ENCODE data around the gene IL34.
"Not testable (repeated sequence)": the region's sequence is repeated elsewhere in the genome, so short reads cannot be mapped to it uniquely, and the experiment has no call there.

The IL34 gene

DNA sequence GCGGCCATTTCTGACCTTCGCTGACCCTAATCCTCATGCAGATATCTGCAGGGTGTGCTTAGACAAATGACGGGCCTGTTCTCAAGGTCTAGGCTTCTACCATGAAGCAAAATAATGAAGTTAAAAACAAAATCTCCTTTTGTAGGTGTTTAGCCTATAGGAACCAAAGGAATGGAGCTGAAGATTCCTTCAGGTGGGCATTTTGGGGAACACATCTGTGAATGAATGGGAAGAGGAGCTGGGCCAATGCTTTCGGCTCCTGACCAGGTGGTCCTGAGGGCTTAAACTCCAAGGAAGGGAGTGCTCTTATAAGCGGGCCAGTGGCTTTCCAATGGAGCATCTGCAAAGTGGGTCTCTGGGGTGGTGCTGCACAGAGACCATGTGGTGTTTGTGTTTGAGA, 14.1 kb upstream of the IL34 start:
- no peak for DNase-seq

DNA sequence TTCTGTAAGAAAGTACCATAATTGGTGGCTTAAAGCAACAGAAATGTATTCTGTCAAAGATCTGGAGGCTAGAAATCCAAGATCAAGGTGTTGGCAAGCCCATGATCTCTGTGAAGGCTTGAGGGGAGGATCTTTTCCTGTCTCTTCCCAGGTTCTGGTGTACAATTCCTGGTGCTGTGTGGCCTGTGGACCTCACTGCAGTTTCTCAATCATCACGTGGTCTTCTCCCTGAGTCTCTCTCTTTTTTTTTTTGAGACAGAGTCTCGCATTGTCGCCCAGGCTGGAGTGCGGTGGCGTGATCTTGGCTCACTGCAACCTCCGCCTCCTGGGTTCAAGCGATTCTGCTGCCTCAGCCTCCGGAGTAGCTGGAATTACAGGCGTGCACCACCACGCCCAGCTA, 12.7 kb upstream of the IL34 start:
- not testable (repeated sequence) for DNase-seq

DNA sequence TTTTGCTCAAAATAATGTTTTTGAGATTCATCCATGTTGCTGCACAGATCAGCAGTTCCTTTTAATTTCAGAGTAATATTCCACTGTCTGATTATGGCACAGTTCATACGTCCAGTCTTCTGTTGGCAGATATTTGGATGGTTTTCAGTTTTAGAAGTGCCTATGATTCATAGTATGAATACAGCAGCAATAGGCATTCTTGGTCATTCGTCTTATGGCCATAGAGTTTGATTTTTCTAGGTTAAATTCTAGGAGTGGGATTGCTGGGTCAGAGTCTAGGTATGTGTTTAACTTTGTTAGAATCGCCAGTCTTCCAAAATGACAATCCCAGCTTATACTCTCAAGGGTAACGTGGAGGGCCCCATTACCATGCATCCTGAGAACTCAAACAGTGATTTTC, 11.5 kb upstream of the IL34 start:
- DNase-seq, result no peak

DNA sequence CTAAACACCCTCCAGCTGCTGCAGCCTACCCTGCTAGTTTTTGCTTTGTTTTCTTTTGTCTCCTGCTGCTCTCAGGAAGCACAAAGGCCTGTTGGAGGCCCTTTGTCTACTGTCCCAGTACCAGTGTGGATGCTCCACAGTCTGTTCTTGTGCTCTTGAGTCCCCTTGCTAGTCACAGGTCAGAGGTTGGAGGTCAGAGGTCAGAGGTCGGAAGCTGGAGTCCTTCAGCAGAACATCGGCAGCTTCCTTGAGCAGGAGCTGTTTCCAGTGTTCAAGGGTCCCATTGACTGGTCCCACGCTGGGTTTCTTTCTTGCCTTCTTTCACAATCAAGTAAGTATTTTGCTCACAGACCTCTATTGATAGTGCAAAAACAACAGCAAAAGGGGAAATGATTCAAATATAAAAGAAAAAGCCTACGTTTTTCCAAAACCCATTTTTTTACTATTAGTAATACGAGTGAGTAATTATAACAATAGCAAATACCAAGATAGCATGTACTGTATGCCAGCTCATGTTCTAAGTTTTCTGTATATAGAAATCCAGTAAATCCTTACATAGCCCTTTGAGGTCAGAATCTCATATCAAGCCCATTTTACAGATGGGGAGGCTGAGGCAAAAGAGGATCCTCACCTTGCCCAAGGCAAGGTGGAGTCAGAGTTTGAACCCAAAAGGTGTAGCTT, 10.9 kb upstream of the IL34 start:
- no peak for DNase-seq

DNA sequence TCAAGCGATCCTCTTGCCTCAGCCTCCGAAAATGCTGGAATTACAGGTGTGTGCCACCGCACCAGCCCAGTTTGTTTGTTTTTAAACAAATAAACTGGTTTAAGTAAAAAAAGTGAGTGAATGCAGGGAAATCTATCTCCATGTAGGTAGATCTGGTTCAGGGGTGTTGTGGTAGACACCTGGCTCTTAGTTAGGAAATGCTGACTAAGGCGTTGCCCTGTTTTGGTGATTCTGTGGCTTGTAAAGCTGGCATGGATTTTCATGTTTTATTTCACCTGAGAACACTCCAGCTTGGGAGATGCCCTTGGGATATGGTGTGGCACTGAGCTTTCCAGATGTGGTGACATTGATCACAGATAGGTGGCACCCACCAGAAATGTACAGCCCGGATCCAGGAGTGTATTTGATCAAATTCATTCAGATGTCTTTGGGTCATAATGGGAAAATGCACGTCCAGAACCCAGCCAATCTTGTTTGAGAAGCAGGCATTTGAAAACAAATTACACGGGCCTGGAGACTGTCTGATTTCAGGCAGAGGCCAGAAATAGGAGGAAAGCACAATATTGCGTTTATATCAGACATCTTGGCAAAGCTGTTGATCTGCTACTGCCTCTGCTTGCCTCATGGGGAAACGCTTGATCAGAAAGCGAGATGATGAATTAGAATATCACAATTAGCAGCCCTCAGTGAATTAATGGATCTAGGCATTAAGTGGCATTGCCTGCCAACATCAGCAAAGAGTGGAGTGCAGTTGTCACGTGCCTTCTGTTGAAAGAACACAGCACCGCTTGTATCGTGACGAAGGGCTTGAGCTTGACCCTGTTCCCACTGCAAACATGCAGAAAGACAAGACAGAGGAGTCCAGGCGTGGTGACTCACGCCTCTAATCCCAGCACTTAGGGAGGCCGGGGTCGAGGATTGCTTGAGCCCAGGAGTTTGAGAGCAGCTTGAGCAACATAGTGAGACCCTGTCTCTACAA, 7.3 kb upstream of the IL34 start:
- DNase-seq, result no peak

DNA sequence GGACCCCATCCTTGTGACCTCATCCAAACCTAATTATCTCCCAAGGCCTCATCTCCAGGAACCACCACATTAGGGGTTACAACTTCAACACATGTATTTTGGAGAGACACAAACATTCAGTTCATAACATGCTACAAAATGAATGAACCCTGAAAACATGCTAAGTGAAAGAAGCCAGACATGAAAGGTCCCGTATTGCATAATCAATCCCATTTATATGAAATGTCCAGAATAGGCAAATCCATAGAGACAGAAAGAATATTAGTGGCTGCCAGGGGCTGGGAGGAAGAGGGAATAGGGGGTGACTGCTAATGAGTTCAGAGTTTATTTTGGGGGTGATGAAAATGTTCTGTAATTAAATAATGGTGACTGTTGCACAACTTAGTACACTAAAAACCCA, 3.7 kb upstream of the IL34 start:
- no peak for DNase-seq

DNA sequence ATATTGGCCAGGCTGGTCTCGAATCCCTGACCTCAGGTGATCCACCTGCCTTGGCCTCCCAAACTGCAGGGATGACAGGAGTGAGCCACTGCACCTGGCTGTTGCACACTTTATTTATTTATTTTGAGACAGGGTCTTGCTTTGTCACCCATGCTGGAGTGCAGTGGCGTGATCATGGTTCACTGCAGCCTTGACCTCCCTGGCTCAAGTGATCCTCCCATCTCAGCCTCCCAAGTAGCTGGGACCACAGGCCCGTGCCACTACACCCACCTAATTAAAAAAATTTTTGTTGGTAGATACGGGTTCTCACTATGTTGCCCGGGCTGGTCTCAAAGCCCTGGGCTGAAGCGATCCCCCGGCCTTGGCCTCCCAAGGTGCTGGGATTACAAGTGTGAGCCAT, 3.1 kb upstream of the IL34 start:
- not testable (repeated sequence) for DNase-seq

DNA sequence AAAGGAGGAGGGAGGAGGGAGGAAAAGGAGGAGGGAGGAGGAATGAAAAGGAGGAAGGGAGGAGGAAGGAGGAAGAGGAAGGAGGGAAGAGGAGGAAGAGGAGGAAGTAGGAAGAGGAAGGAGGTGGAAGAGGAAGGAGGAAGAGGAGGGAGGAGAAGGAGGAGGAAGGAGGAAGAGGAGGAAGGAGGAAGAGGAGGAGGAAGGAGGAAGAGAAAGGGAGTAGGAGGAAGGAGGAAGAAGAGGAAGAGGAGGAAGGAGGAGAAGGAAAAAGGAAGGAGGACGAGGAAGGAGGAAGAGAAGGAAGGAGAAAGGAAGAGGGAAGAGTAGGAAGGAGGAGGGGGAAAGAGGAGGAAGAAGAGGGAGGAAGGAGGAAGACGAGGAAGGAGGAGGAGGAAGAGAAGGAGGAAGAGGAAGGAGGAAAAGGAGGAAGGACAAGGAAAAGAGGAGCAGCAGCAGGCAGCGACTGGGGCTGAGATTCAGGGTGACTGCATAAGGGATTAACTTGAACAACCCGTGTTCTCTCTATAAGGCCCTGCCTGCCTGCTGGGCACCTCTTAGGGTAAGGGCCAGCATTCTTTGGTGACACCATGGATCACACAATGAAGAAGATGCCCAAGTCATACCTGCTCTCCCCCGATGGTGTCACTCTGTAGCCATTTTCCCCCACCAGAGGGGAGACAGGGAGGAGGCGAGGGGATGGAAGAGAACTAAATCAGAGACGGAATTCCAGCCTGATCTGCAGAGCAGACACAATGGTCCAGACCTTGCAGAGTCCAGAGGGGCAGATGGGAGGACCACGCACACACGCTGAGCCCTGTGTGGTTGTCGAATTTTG, 1.4 kb upstream of the IL34 start:
- DNase-seq, result no peak

DNA sequence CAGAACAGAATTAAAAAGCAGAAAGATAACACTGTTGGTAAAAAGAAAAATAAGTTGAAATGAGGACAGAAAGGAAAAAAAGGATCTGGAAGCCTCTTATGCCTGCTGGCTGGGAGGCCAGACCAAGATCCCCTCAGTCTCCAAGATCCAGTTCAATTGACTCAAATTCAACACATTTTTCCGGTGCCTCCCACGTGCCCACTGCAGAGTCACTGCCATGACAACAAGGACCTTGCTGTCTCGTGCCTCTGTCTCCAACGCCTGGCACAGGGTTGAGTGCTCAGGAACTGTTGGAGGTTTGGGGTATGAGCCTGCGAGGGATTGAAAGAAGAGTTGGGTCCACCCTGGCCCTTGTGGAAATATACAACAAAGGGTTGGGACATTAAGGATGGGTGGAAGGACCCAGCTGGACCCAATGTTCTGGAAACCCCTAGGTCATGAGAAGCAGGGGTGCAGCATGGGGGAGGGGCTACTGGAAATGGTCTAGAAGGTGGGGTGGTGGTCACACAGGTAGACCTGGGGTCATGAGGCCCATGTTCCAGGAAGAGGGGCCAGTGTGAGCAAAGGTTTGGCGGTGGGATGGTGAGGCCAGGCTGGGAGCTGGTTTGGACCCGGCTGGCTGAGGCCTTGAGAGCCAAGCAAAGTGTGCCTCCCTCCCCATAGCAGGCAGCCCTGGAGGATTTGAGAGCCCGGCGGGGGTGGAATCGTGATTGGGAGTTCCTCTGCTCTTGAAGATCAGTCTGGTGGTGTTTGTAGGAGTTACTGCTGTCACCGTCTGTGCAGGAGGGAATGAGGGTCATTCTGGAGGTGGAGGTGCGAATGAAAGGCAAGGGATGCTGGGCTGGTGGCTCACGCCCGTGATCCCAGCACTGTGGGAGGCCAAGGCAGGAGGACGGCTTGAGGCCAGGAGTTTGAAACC, 1.3 kb downstream of the IL34 start:
- no peak for DNase-seq

DNA sequence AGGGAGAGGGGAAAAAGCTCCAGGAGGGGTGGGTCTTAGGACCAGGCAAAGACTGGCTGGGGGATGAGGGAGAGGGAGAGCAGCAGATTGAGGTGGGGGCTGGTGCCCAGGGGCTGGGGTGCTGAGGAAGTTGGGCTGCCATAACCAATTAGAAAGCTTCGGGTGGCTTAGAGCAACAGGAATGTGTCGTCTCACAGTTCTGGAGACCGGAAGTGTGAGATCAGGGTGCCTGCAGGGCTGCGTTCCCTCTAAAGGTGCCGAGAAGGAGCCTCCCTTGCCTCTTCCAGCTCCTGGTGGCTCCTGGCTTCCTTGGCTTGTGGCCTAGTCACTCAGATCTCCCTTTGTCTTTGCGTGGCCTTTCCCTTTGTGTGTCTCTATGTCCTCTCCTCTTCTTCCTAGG, 2.2 kb downstream of the IL34 start:
- no peak for DNase-seq

DNA sequence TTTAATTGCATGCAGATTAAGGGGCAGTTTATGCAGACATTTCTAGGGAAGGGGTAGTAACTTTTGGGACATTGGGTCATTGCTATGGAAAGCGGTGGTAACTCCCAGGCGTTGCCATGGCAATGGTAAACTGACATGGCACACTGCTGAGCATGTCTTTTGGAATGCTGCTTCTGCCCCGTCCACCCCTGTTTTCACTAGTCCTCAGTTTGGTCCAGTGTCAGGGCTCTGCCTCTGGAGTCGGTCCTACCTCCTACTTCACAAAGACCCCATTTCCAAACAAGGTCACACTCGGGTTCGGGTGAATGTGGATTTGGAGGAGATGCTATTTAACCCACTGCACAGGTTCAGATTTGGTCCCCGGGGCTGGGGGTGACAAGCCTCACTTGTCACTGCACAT, 2.9 kb downstream of the IL34 start:
- no peak for DNase-seq

DNA sequence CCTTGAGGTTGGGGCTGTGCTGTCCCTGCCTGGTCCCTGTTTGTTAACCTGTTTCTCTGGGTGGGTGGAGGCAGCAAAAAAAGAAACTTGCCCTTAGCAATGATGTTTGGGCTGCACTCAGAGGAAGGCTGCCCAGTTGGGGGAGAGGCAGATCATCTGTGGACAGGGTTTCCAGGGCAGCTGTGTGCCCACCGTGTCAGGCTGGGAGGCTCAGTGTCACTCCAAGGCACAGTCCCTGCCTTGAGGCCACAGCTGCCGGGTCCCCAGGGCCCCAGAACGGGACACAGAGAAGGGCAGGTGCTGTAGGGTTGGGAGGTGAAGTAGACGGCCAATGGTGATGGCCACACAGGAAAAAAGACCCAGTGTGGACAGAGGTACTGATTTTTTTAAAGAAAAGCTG, 3.9 kb downstream of the IL34 start:
- no peak for DNase-seq

DNA sequence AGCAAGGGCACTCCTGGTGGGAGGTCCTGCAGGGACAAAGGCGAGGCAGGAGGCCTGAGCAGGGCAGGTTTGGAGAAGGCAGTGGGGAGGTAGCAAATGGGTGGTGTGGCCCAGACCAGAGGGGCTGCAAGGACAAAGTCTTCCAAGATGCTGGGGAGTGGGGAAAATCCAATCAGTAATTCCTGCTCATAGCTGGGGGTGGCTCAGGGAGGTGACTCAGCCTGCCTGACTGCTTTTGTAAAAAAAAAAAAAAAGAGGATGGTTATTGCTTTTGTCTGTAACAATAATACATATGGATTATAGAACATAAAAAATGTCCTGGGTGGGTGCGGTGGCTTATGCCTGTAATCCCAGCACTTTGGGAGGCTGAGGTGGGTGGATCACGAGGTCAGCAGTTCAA, 5.2 kb downstream of the IL34 start:
- no peak for DNase-seq

DNA sequence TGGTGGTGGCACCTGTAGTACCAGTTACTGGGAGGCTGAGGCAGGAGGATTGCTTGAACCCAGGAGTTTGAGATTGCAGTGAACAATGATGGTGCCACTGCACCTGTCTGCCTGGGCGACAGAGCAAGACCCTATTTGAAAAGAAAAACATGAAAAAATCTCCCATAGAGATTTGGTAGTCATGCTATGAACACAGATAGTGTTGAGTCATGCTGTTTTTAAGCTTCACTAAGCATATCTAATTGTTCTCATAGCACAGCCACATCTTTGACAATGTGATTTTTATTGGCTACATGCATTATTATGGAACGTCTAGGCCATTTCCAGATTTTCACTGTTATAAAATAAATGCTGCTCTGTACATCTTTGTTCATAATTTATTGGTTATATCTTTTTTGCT, 6.0 kb downstream of the IL34 start:
- no peak for DNase-seq

DNA sequence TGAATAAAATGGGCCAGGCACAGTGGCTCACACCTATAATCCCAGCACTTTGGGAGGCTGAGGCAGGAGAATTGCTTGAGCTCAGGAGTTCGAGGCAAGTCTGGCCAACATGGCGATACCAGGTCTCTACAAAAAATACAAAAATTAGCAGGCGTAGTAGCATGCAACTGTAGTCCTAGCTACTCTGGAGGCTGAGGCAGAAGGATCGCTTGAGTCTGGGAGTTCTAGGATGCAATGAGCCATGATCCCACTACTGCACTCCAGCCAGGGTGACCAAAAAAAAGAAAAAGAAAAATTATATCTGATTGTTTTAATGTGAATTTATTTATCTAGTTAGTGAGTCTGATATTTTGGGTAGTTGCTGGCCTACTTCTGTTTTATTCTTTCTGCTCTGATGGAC, 7.0 kb downstream of the IL34 start:
- DNase-seq, result no peak

DNA sequence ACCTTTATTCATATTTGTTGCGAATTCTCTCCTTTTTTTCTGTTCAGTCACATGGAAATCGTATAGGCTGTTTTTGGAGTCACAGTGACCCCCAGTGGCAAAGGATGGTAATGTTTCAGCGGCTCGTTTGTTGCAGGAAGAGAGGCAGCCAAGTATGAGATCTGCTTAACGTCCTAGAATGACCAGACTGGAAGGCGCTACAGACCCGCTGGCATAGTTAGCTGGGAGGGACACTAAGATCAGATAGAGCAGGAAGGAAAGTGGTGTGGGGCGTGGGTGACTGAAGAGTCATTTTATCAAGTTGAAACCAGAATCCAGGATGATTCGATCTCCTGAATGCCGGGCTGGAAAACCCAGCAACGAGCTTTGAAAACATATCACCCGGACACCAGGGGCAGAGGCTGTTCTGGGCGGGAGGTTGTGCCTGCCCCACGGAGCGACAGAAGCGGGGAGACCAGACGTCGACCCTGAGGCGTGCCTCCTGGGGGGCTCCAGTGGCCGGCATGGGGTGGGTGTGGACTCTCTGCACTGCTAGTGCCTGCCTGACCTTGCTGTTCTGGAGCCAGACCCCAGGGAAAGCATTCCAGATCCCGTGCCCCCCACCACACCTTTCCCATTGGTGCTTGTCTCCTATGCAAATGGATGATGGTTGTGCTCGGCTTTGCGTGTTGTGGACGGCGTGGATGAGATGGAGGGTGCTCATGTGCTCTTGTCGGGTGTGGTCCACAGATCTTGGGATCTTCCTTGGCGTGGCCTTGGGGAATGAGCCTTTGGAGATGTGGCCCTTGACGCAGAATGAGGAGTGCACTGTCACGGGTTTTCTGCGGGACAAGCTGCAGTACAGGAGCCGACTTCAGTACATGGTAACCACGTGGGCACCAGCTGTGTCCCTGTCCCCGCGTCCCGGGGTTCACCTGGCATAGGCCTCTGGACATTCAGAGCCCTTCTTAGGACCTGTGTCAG, 7.7 kb downstream of the IL34 start:
- peak; percentile 12 for DNase-seq

DNA sequence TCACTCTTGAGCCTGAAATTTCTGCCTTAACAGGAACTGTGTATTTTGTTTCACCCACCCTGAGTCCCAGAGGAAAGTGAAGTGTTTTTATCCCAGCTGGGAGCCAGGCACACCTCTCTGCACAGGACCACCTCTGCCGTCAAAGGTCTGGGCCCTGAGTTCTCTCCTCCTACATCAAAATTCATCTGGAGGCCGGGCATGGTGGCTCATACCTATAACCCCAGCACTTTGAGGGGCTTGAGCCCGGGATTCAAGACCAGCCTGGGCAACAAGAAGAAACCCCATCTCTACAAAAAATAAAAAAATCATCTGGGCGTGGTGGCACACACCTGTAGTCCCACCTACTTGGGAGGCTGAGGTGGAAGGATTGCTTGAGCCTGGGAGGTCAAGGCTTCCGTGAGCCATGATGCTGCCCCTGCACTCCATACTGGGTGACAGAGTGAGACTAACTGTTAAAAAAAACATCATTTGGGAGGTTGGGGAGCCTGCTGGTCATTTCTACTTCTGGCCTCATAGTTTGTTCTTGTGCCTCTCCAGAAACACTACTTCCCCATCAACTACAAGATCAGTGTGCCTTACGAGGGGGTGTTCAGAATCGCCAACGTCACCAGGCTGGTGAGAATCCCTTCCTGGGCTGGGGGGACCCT, 9.8 kb downstream of the IL34 start:
- DNase-seq, result no peak

DNA sequence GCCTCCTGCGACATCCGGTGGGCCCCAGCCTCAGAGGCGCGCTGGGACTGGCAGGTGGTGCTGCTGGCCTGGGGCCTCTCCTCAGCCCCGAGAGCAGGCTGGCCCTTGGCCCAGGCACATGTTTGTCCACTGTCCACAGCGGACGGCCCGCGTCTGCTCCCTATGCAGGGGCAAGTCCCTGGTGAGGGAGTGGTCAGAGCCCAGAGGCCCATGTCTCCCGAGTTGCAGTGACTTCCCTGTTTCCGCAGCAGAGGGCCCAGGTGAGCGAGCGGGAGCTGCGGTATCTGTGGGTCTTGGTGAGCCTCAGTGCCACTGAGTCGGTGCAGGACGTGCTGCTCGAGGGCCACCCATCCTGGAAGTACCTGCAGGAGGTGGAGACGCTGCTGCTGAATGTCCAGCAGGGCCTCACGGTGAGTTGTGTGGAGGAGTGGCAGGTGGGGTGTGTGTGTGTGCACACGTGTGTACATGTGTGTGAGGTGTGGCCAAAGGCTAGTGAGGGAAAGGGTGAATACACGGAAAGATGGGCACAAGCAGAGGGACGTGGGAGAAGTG, 10.4 kb downstream of the IL34 start:
- DNase-seq, result no peak

DNA sequence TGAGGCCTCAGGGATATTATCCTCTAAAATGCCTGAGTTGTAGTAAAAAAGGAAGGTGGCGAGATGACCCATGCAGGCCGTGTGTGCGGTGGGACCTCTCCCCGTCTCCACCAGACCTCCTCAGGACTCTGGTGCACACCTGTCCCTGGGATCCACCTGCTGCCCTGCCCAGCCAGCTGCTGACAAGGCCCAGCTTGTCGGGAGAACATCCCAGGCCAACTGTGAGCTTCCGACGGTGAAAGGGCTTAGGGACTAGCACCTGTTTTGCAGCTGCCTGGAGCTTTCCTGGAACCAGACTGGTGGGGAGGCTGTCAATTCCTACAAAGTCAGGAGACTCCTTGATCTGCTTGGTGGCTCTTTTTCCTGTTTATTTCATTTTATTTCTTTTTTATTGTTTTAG, 11.6 kb downstream of the IL34 start:
- no peak for DNase-seq

DNA sequence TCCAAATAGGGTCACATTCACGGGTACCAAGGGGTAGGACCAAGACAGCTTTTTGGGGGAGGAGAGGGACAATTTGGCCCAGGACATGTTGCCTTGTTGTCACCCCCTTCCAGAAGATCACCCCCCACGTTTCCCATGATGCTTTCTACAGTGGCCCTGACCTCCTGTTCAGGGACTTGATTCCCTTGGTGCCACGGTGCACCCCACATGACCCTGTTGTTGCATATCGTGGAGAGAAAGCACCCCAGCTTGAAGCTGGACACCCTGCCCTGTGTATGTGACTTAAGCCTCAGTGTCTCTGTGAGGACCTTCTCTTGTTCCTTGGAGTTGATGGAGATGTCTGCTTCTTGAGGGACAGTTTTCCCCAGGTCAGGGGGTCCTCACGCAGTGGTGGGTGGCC, 12.6 kb downstream of the IL34 start:
- no peak for DNase-seq

All from NCI-H1417 treated with DMSO at 0.1 percent for 48 hours (cell line).